ENCODE data around the gene GDAP1L1.

GDAP1L1 gene

GRCh38 chr20:44302026-44302669 lies 55.0 kb downstream of the GDAP1L1 start:
- TF ChIP-seq CTCF (conservative IDR thresholded peaks at IDR 0.05; ENCODE audit: low read depth, low read length) = no peak
- no peak for DNase-seq (ENCODE audit: low read depth)
- no peak overlapping the region for H3K4me3 ChIP-seq (ENCODE audit: low read length)

GRCh38 chr20:44302736-44303135 lies 55.6 kb downstream of the GDAP1L1 start:
- DNase-seq (ENCODE audit: low read depth) = no peak
- no peak overlapping the region for H3K4me3 ChIP-seq (ENCODE audit: low read length)
- TF ChIP-seq CTCF (conservative IDR thresholded peaks at IDR 0.05; ENCODE audit: low read depth, low read length) = no peak

GRCh38 chr20:44304383-44304782 lies 57.3 kb downstream of the GDAP1L1 start:
- no peak overlapping the region for H3K4me3 ChIP-seq (ENCODE audit: low read length)
- DNase-seq (ENCODE audit: low read depth) = no peak
- no peak for TF ChIP-seq CTCF (conservative IDR thresholded peaks at IDR 0.05; ENCODE audit: low read depth, low read length)

- no peak for TF ChIP-seq CTCF (conservative IDR thresholded peaks at IDR 0.05; ENCODE audit: low read depth, low read length)
- DNase-seq (ENCODE audit: low read depth) = no peak
- H3K4me3 ChIP-seq (ENCODE audit: low read length) = no peak overlapping the region
These were observed 59.8 kb downstream of the GDAP1L1 start for GRCh38 chr20:44306927-44307326.

- peak overlapping the region; percentile 93 for H3K4me3 ChIP-seq (ENCODE audit: low read length)
- DNase-seq (ENCODE audit: low read depth) = no peak
- TF ChIP-seq CTCF (conservative IDR thresholded peaks at IDR 0.05; ENCODE audit: low read depth, low read length) = no peak
These were observed 62.9 kb downstream of the GDAP1L1 start for GRCh38 chr20:44309763-44310663.

GRCh38 chr20:44310664-44311639 lies 63.8 kb downstream of the GDAP1L1 start, which contains the start of gene FITM2:
TSS of gene FITM2 (minus strand) at chr20:44311202. CDS start at chr20:44311148, 54 bp downstream.
- peak; percentile 89 for TF ChIP-seq CTCF (conservative IDR thresholded peaks at IDR 0.05; ENCODE audit: low read depth, low read length)
- peak; percentile 75 for DNase-seq (ENCODE audit: low read depth)
- peak within 1 kb of the TSS; percentile 93 for H3K4me3 ChIP-seq (ENCODE audit: low read length)
